Kidney (tissue), 22 donors: ENCODE data around the gene RFLNA. TPM values are rescaled to one million over a fixed set of nuclear protein-coding genes. Genes with fewer than 3 reads are reported as not detected.

Source experiments
- DNase-seq, 5 donors: peaks; one replicate each; pipeline ENCODE4 v3.0.0-alpha.2; 2013 to 2020
- FAIRE-seq: peaks from 2 replicates; lab custom pipeline; 2012; peaks lifted over from hg19 to GRCh38; lab: Jason Lieb, UNC
- H3K27ac ChIP-seq, 2 donors: one replicate each; pipeline ENCODE4 v1.7.0; 2013; ENCODE audit warnings: low read depth in 2 of 2, low read length in 2 of 2, inconsistent platforms in 1 of 2
- H3K27me3 ChIP-seq: one replicate; pipeline ENCODE4 v1.7.1; 2013; ENCODE audit warnings: low read length, inconsistent platforms; ENCODE audit not compliant: control insufficient read depth, insufficient read depth
- H3K36me3 ChIP-seq, 3 donors: one replicate each; pipeline versions ENCODE4 v1.7.0 to v1.7.1; 2013; ENCODE audit warnings: low read length in 3 of 3, control low read depth in 1 of 3, inconsistent platforms in 1 of 3; ENCODE audit not compliant: insufficient read depth in 3 of 3, control insufficient read depth in 2 of 3
- H3K4me1 ChIP-seq, 3 donors: one replicate each; pipeline versions ENCODE4 v1.7.0 to v1.7.1; 2013; ENCODE audit warnings: low read length in 3 of 3, inconsistent platforms in 1 of 3, low read depth in 1 of 3; ENCODE audit not compliant: control insufficient read depth in 2 of 3, insufficient read depth in 2 of 3
- H3K4me3 ChIP-seq, 3 donors: one replicate each; pipeline versions ENCODE4 v1.7.0 to v1.8.1; 2013; ENCODE audit warnings: low read length in 3 of 3, control low read depth in 1 of 3, inconsistent platforms in 1 of 3
- H3K9ac ChIP-seq, 3 donors: one replicate each; pipeline versions ENCODE4 v1.7.0 to v1.7.1; 2013; ENCODE audit warnings: low read length in 3 of 3, control low read depth in 1 of 3, inconsistent platforms in 1 of 3
- H3K9me3 ChIP-seq, 3 donors: one replicate each; pipeline versions ENCODE4 v1.7.0 to v1.7.1; 2013; ENCODE audit warnings: low read length in 3 of 3, control low read depth in 1 of 3, inconsistent platforms in 1 of 3; ENCODE audit not compliant: control insufficient read depth in 2 of 3, insufficient read depth in 1 of 3
- intact Hi-C: fragments of 100-400 bp; cut with DNase I; formaldehyde crosslinking; loops from one replicate; pipeline ENCODE4 v1.11.1; 2022
- long read RNA-seq, 10 donors: library from polyadenylated mRNA in 1 of 10; unstranded in 1 of 10; transcript quantifications; one replicate each; pipeline ENCODE4 v2.0.0 and lab custom pipeline, GENCODE V29; 2021 to 2026
- polyA plus RNA-seq: library from polyadenylated mRNA; stranded (reverse); fragments of 350-450 nt; fragmentation: Illumina TruSeq; extraction: RNeasy Lipid Tissue Mini Kit (QIAGEN cat#74804); gene quantifications from one replicate; pipeline ENCODE4 v1.2.3, GENCODE V29; 2014; ENCODE audit warnings: low read depth, low replicate concordance; ENCODE audit not compliant: insufficient read depth
- total RNA-seq: library from RNA; stranded (reverse); fragmentation: NEBNext Ultra II Directional; extraction: Animal tissue kit (Norgen Biotek cat#: 25700); gene quantifications from one replicate; pipeline ENCODE4 v1.2.1, GENCODE V29; 2021
- TF ChIP-seq, protein P1 (sequence below): IDR thresholded peaks from 3 replicates; pipeline ENCODE4 v1.5.1; 2012; ENCODE audit warnings: mild to moderate bottlenecking, moderate library complexity, borderline replicate concordance; ENCODE audit not compliant: insufficient read depth; ENCODE audit errors: extremely low read depth
- donor health status: control.
- donor health status: control.
- donor health status: control.
- donor health status: control.
- donor health status: control.
- donor health status: DM: yes; HTN: yes; CAD: no.
- donor health status: Normal renal cell carcinoma (clear cell type).

Gene RFLNA, protein sequence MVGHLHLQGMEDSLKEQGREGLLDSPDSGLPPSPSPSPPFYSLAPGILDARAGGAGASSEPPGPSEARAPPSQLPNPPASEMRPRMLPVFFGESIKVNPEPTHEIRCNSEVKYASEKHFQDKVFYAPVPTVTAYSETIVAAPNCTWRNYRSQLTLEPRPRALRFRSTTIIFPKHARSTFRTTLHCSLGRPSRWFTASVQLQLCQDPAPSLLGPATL
- total RNA-seq, result 0.76 TPM
- polyA plus RNA-seq, result 0.82 TPM
- long read RNA-seq, donor 1, partial matches to known transcripts, result 0 of 5 reads
- long read RNA-seq, donor 1, other reads (novel, unspliced or antisense), result 0 of 5 reads
- long read RNA-seq, donor 2, transcript RFLNA-205 (3 exons, 2,354 nt), result major isoform, 5 of 5 reads
- long read RNA-seq, donor 2, partial matches to known transcripts, result 0 of 5 reads
- long read RNA-seq, donor 2, other reads (novel, unspliced or antisense), result 0 of 5 reads
- long read RNA-seq, donor 3, result 0 reads
- long read RNA-seq, donor 4, partial matches to known transcripts, result 0 of 3 reads
- long read RNA-seq, donor 4, other reads (novel, unspliced or antisense), result 0 of 3 reads
- long read RNA-seq, donor 5, partial matches to known transcripts, result 0 of 1 reads
- long read RNA-seq, donor 5, other reads (novel, unspliced or antisense), result 0 of 1 reads
- long read RNA-seq, donor 6, partial matches to known transcripts, result 0 of 4 reads
- long read RNA-seq, donor 6, other reads (novel, unspliced or antisense), result 0 of 4 reads
- long read RNA-seq, donor 7, result 0 reads
- long read RNA-seq, donor 8, transcript RFLNA-205 (3 exons, 2,354 nt), result major isoform, 5 of 16 reads
- long read RNA-seq, donor 8, partial matches to known transcripts, result 11 of 16 reads
- long read RNA-seq, donor 8, other reads (novel, unspliced or antisense), result 0 of 16 reads
- long read RNA-seq, donor 9, transcript RFLNA-205 (3 exons, 2,354 nt), result major isoform, 5 of 12 reads
- long read RNA-seq, donor 9, partial matches to known transcripts, result 6 of 12 reads
- long read RNA-seq, donor 9, other reads (novel, unspliced or antisense), result 0 of 12 reads
- long read RNA-seq, donor 10, result 0 reads

DNA sequence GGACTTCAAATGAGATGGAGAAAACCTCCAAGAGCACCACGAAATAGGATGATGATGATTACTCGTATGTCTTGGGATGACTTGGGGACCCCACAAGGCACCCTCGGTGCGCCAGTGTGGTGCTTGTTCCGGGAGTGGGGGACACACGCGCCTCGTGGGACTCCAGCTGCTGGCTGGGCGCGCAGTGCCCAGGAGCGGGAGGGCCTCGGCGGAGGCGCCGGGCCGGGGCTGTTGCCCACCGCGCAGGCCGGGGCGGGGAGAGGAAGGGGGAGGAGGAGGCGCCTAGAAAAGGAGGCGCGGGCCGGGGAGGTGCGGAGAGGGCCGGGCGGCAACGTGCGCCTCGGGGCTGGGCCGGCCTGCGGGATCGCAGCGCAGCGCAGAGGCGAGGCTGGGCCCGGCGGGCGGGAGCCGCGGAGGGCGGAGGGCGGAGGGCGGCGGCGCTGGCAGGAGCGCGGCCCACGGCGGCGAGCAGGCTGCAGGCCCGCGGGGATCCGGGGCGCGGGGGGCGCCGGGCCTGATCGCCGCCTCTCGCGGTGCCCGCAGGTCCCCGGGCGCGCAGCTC lies at the start of gene RFLNA:
RFLNA (plus strand) TSS at position 314 of the 562 bp plus-strand sequence. CDS start 337 bp downstream, outside the sequence.
- FAIRE-seq (no peak), DNase-seq (peak in 4 of 5 donors; percentile 51 to 71 (median 62))
- Histone ChIP-seq H3K27ac (no peak within 1 kb of the TSS), H3K27me3 (no peaks in the 10 kb centered on the region), H3K4me3 (peak within 1 kb of the TSS in 2 of 3 donors; percentile 39 to 51), H3K4me1 (peaks cover 0 to 5% (median under 1%) of the 10 kb centered on the region in 3 donors), H3K9ac (peak within 1 kb of the TSS in 1 of 3 donors; percentile 22), H3K9me3 (no peaks in the 10 kb centered on the region), H3K36me3 (no peaks in the 10 kb centered on the region)
- TF ChIP-seq, protein P1, sequence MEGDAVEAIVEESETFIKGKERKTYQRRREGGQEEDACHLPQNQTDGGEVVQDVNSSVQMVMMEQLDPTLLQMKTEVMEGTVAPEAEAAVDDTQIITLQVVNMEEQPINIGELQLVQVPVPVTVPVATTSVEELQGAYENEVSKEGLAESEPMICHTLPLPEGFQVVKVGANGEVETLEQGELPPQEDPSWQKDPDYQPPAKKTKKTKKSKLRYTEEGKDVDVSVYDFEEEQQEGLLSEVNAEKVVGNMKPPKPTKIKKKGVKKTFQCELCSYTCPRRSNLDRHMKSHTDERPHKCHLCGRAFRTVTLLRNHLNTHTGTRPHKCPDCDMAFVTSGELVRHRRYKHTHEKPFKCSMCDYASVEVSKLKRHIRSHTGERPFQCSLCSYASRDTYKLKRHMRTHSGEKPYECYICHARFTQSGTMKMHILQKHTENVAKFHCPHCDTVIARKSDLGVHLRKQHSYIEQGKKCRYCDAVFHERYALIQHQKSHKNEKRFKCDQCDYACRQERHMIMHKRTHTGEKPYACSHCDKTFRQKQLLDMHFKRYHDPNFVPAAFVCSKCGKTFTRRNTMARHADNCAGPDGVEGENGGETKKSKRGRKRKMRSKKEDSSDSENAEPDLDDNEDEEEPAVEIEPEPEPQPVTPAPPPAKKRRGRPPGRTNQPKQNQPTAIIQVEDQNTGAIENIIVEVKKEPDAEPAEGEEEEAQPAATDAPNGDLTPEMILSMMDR, result no peak
- intact Hi-C loops, result no loop called here

DNA sequence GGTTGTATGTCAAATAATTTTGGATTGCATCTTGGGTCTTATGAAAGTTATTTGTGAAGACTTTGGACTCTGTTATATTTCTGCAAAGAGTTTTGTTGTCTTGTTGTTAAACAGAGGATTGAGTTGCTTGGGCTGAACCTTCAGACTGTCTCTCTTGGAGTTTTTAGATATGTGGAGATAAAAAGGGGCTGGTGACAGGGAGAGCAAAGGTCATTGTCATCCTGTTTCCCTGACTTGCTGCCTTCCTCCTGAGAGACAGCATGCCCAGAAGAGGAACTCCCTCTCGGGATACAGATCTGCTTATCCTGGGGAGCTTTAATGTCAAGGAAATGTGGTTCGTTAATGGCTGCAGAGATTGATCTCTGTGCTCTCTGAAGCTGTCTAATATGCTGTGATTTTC lies 47.6 kb upstream of the RFLNA start:
- H3K4me3 ChIP-seq, result no peak overlapping the region
- DNase-seq (no peak), FAIRE-seq (no peak)
- H3K4me1 ChIP-seq, result no peaks in the 10 kb centered on the region
- H3K36me3 ChIP-seq, result no peaks in the 10 kb centered on the region
- intact Hi-C loops, result no loop called here
- TF ChIP-seq, protein P1, result no peak
- no peak overlapping the region for H3K27ac ChIP-seq
- no peak overlapping the region for H3K9ac ChIP-seq
- H3K9me3 ChIP-seq, result peaks cover 2 to 4% (median 3%) of the 10 kb centered on the region in 3 donors
- H3K27me3 ChIP-seq, result no peaks in the 10 kb centered on the region

DNA sequence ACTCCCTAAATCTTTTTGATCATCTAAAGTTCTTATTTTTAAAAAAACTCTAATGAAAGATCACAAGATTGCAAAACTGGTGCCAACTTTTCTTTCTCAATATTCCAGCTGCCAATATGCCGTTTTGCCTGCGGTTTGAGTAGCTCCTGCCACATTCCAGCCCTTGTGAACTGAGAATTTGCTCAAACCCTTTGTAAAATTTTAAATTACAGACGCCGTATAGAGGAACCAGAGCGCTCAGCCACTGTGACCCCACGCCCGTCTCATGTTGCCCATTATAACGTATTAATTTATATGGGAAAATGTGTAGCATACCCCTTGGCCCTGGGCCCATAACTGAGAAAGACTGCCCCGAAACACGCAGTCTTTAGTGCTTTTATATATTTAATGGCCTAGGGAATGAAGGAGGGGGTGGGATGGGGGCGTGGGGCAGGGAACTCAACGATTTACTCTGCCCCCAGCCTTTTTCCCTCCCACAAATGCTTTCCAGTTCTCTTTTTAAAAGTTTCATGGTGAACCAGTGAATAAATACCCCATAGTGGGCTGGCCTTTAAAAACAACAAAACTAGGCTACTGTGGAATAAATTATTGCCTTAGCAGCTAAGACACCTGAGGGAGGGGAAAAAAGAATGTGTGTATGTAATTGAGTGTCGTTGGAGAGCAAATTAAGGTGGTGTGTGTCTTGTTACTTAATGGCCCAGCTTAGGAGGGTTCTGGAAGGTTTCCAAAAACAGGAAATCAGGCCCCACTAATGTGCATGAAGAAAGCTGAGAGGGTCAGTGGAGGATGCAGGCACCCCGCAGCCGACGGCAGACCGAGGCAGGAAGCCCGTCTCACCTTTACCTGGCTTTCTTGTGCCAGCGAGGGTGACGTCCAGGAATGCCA lies 45.7 kb upstream of the RFLNA start:
- peaks cover 2 to 4% (median 3%) of the 10 kb centered on the region in 3 donors for H3K9me3 ChIP-seq
- H3K4me3 ChIP-seq, result no peak overlapping the region
- TF ChIP-seq, protein P1, result no peak
- DNase-seq, result peak in 4 of 5 donors; percentile 18 to 74 (median 40)
- H3K27me3 ChIP-seq, result no peaks in the 10 kb centered on the region
- H3K36me3 ChIP-seq, result no peaks in the 10 kb centered on the region
- H3K9ac ChIP-seq, result no peak overlapping the region
- intact Hi-C loops, result no loop called here
- no peak overlapping the region for H3K27ac ChIP-seq
- no peak for FAIRE-seq
- no peaks in the 10 kb centered on the region for H3K4me1 ChIP-seq
